ENCODE data around the gene RAB18. TPM values are rescaled to one million over a fixed set of nuclear protein-coding genes. Genes with fewer than 3 reads are reported as not detected.

RAB18 gene
- total and polyA plus RNA-seq, 2 of the 8 experiments (the other 6 are each of a cell fraction or from before 2014, with no cell fraction given): 14.7 to 69.7 TPM

- no peak overlapping the region for H3K9ac ChIP-seq (replicated peaks in 1 of 4; ENCODE audit: extremely low read depth in 1 of 4, low read depth in 3 of 4, low read length in 3 of 4)
- POLR2A ChIA-PET (ENCODE audit: partially characterized antibody): no interaction called here
- no peak overlapping the region for H2AK5ac ChIP-seq (ENCODE audit: low read depth, low read length)
- CTCF ChIA-PET (ENCODE audit: partially characterized antibody): no interaction called here
- H3K4ac ChIP-seq (replicated peaks; ENCODE audit: insufficient read length, low read depth, low read length): no peak overlapping the region
- no peak overlapping the region for H2BK15ac ChIP-seq (ENCODE audit: low read length)
- no peak overlapping the region for H2AFZ ChIP-seq (ENCODE audit: low read length)
- H3K4me2 ChIP-seq (ENCODE audit: insufficient read depth in 1 of 2, low read depth in 2 of 2, low read length in 2 of 2): no peak overlapping the region
- H3K4me1 ChIP-seq (replicated peaks in 1 of 4; ENCODE audit: control insufficient read depth in 3 of 4, insufficient read depth in 4 of 4, low read length in 3 of 4): no peaks in the 10 kb centered on the region
- no peak overlapping the region for H3K56ac ChIP-seq (replicated peaks; ENCODE audit: insufficient read length, low read depth, low read length)
- no peaks in the 10 kb centered on the region for H3K23me2 ChIP-seq (ENCODE audit: low read depth, low read length)
- H4K91ac ChIP-seq (replicated peaks; ENCODE audit: insufficient read length, low read length): no peak overlapping the region
- H4K20me1 ChIP-seq (replicated peaks in 1 of 2; ENCODE audit: control insufficient read depth in 1 of 2, insufficient read depth in 2 of 2, low read length in 2 of 2): no peaks in the 10 kb centered on the region
- H3K79me1 ChIP-seq (ENCODE audit: low read depth, low read length): no peaks in the 10 kb centered on the region
- no peak overlapping the region for H3K14ac ChIP-seq (ENCODE audit: insufficient read length)
- H3K23ac ChIP-seq (ENCODE audit: insufficient read length): no peak overlapping the region
- no peak overlapping the region for H2BK120ac ChIP-seq (replicated peaks; ENCODE audit: low read depth, low read length)
- DNase-seq (ENCODE audit: low read depth in 1 of 2, low spot score in 2 of 2) (no peak), FAIRE-seq (no peak)
- TF ChIP-seq CTBP2 (IDR thresholded peaks at IDR 0.05; ENCODE audit: borderline replicate concordance, insufficient read depth, insufficient read length, low read length): no peak
- TF ChIP-seq SIRT6 (IDR thresholded peaks at IDR 0.05; ENCODE audit: low read length): no peak
- TF ChIP-seq POLR2AphosphoS5 (IDR thresholded peaks at IDR 0.05; ENCODE audit: low read depth, low read length): no peak
- H3K27me3 ChIP-seq (replicated peaks in 1 of 4; ENCODE audit: control insufficient read depth in 3 of 4, extremely low read depth in 1 of 4, insufficient read depth in 3 of 4, low read length in 3 of 4): no peaks in the 10 kb centered on the region
- no peaks in the 10 kb centered on the region; a peak in 1 of 4 replicates for H3K9me3 ChIP-seq (ENCODE audit: insufficient read depth in 2 of 2, low read depth in 1 of 2, low read length in 1 of 2)
- H3K79me2 ChIP-seq (ENCODE audit: control insufficient read depth in 1 of 2, insufficient read depth in 2 of 2, low read length in 2 of 2): no peaks in the 10 kb centered on the region
- WGBS, 2 experiments (ENCODE audit: extremely low coverage in 1 of 2, insufficient coverage in 1 of 2, insufficient read length in 1 of 2, insufficient replicate concordance in 2 of 2, low coverage in 1 of 2, low lambda C conversion rate in 2 of 2, missing lambda C conversion rate in 1 of 2): 87% methylated on average over 2 of the region's 2 CpGs; no CpG with 5 or more reads in 1 of the 2 experiments
- H3K4me3 ChIP-seq (ENCODE audit: extremely low read depth in 1 of 4, insufficient read depth in 2 of 4, low read depth in 3 of 4, low read length in 4 of 4): no peak overlapping the region
- no peak overlapping the region for H2BK5ac ChIP-seq (ENCODE audit: low read depth, low read length)
- no peak overlapping the region for H2BK12ac ChIP-seq (ENCODE audit: low read depth, low read length)
- H4K8ac ChIP-seq (ENCODE audit: extremely low read depth, insufficient read depth, low read length): no peak overlapping the region
- no peak overlapping the region for H4K5ac ChIP-seq (ENCODE audit: insufficient read length, low read depth, low read length)
- H3K18ac ChIP-seq (ENCODE audit: extremely low read depth, low read length): no peak overlapping the region
- H3K27ac ChIP-seq (ENCODE audit: low read depth, low read length): no peak overlapping the region
- H3K36me3 ChIP-seq (ENCODE audit: control insufficient read depth in 2 of 4, insufficient read depth in 4 of 4, low read length in 3 of 4): no peaks in the 10 kb centered on the region
- no peak overlapping the region for H2BK20ac ChIP-seq (ENCODE audit: low read length)
These were observed 25.1 kb upstream of the RAB18 start for GRCh38 chr10:27479016-27479415.
